ENCODE measurements around the gene TGM2.
"Not testable (repeated sequence)": the region's sequence is repeated elsewhere in the genome, so short reads cannot be mapped to it uniquely, and the experiment has no call there.

TGM2 gene

DNA sequence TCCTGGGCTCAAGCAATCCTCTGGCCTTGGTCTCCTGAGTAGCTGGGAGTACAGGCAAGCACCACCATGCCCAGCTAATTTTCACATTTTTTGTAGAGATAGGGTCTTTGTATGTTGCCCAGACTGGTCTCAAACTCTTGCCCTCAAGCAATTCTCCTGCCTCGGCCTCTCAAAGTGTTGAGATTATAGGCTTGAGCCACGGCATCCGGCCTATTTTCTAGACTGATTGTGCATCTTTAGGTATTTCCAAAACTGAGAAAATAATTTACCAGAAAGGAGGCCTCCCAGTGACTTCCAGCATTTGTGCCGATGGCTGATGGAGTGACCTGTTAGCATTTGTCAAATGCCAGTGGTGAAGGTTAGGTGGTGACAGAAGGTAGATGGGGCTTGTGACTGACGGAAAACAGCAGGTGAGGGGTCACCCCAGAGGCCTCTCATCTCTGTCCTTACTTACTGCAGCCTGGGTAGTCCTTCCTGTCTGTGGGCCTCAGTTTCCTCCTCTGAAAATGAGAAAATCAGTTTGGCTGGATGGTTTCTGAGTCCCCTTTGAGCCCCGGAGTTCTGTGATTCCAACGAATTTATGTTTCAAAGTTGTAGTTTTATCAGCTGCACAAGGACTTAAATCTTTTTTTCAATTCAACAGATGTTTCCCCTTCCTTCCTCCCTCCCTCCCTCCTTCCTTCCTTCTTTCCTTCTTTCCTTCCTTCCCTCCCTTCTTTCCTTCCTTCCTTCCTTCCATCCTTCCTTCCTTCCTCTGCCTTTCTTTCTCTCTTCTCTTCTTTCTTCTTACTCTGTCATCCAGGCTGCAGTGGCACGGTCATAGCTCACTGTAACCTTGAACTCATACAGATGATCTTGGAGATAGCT is 53.5 kb downstream of the TGM2 start:
- DNase-seq: no peak

DNA sequence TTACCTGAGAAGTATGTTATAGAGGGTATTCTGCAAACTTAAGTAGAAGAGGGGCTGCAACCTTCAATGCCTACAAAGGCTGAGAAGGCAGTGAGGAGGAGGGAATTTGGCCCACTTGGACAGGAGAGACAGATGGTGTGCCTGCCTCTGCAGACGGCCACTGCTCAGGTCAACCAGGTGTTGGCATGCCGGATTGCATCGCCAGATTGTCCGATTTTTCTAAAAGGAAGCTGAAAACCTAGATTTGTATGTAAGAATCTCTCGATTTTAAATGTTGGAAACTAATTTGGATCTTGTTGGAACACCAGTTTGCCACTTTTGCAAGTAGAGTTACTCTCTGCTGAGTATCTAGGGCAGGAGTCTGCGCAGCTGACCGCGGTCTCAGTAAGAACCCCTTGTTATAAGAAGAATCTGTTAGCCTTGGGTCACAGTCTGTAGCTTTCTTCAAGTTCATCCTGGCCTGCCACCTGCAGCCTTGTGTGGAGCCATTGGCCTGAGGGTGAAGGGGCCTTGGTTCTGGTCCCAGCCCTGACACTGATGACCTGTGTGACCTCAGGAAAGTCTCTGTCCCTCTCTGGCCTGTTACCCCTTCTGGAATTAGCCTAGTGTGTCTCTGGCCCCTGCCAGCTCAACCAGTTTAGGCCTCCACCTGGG is 54.4 kb downstream of the TGM2 start:
- DNase-seq: no peak

DNA sequence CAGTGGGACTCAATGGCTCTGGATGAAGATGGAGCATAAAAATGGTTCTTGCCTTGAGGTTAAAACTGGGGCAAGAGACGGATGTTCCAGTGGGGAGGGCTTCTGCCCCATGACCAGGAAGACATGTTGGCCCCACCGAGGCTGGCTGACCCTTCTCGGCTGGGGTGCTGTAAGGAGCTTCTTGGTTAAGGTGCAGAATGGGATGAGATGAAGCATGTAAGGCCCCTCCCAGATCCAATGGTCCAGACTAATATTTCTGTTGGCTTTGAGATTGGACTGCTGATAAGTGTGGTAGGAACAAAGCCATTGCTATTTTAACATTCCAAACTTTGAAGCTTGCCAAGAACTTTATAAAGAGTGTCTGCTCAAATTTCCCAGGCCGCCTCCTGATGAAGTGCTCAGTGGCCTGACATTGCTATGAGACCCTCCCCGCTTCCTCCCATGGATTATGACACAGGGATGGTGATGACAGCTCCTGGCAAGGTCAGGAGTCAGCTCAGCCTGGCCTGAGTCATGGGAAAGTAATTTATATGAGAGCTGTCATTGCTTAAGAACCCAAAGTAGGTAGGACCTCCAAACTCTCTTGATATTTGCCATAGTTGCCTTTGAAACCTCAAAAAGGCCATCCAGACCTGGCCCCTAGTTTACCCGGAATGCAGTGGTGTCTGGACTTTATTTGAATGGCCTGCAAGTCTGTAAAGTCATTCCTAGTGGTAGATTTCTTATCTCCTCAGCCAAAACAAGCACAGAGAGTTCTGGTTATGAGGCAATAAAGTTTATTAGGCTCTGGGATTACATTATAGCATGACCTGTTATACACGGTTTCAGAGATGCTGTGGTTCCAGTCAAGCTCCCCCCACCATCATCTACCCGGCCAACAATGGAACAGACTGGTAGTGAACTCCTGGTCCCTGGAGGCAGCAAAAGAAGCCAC is 55.2 kb downstream of the TGM2 start:
- no peak for DNase-seq

DNA sequence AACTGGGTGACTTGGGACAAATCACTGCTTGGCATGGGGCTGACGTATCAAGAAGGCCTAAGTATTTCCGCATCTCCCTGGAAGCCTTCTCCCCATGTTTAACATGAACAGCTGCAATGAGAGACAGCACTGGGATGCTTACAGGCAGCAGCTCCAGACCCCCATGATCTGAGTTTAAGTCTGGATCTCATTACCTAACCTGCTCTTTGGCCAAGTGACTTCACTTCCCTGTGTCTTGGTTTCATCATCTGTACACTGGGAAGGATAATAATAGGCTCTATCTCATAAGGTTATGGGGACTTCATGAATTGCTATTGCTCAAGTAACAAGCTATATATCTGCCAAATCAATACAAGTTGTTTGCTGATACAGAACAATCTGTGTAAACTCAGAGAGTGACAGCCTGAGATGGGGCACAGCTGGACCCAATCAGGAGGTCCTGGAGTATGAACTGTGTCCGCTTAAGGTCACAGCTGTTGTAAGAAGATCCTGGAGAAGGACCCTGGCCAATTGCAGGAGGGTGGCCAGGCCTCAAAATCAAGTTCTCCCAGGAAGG is 56.0 kb downstream of the TGM2 start:
- DNase-seq: no peak

DNA sequence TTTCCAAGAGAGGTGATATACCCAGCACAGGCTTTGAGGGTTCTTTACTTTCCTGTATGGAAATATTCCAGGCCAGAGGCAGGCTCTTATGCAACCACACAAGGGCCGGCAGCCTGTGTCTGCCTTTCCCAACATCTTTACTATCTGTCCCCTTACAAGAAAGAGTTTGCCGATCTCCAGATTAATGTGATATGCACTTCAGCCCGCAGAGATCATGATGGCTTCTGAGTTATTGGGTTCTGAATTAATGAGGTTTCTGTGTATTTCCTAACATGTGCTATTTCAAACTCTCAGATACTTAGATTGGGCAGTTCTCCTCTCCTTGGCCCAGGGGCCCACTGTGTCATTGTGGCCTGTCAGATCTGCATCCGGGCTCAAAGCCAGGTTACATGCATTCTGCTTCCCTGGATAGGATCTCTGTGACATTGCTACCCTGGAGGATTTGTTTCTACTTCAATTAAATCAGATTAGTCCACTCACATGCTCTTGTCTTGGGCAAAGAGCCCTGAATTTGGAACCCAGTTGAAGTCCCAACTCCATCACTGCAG is 56.6 kb downstream of the TGM2 start:
- no peak for DNase-seq

DNA sequence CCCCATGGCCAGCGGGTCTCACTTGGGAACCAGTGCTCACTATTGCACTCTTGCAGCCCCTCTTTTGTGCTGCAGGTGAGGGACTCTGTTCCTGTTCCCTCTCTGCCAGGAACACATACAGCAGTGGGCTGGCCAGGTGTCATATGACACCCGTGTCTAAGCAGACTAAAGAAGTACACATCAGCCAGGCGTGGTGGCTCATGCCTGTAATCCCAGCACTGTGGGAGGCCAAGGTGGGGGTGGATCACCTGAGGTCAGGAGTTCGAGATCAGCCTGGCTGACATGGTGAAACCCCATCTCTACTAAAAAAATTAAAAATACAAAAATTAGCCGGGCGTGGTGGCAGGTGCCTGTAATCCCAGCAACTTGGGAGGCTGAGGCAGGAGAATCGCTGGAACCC is 57.2 kb downstream of the TGM2 start:
- DNase-seq: not testable (repeated sequence)

DNA sequence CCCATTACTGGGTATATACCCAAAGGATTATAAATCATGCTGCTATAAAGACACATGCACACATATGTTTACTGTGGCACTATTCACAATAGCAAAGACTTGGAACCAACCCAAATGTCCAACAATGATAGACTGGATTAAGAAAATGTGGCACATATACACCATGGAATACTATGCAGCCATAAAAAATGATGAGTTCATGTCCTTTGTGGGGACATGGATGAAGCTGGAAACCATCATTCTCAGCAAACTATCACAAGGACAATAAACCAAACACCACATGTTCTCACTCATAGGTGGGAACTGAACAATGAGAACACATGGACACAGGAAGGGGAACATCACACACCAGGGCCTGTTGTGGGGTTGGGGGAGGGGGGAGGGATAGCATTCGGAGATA is 57.7 kb downstream of the TGM2 start:
- not testable (repeated sequence) for DNase-seq

DNA sequence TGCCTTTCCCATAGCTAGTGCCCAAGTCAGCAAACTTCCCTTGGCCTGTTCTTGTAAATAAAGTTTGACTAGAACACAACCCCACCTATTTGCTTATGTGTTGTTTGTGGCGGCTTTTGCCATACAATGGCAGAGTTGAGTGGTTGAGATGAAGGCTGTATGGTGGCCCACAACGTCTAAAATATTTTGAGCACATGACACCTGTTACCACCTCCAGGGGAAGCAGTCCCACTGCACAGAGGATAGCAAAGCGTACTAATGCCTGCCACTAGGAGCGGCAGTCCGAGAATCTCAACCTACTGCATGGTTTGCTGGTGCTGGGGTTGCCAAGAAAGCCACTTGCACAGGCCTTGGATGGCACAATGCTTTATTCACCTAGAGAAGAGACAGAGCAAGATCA is 58.6 kb downstream of the TGM2 start:
- no peak for DNase-seq

DNA sequence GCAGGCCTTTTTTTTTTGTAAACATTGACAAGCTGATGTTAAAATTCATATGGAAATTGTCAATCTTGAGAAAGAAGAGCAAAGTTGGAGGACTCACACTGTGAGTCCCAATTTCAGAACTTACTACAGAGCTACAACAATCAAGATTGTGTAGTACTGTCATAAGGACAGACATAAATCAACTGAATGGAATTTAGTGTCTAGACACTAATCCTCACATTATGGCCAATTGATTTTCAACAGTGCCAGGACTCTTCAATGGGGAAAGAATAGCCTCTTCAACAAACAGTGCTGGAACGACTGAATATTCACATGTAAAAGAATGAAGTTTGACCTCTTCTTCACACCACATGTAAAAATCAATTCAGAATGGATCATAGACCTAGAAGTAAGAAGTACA is 60.8 kb downstream of the TGM2 start:
- no peak for DNase-seq

DNA sequence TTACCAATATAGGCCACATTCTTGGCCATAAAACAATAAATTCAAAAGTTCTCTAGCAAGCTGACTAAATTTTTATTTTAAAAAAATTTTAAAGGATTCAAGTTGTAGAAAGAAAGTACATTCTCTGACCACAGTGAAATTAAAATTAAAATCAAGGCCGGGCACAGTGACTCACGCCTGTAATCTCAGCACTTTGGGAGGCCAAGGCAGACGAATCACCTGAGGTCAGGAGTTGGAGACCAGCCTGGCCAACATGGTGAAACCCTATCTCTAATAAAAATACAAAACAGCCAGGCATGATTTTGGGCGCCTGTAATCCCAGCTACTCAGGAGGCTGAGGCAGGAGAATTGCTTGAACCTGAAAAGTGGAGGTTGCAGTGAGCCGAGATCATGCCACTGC is 62.9 kb downstream of the TGM2 start:
- not testable (repeated sequence) for DNase-seq

DNA sequence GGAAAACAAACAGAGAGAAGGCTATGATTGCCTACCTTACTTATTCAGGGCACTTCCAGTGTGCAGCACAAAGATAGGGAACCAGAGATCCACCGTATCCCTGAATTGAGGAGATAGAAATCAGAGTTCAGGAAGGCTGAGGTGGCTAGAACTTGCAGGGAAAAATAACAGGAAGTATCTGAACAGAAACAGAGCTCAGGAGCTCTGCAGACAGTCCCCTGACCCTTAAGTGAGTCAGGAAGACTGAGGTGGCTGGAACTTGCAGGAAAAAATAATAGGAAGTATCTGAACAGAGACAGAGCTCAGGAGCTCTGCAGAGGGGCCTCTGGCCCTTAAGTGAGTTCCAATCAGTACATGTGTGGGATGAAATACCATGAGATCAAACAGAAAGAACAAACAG is 66.1 kb downstream of the TGM2 start:
- DNase-seq: no peak

DNA sequence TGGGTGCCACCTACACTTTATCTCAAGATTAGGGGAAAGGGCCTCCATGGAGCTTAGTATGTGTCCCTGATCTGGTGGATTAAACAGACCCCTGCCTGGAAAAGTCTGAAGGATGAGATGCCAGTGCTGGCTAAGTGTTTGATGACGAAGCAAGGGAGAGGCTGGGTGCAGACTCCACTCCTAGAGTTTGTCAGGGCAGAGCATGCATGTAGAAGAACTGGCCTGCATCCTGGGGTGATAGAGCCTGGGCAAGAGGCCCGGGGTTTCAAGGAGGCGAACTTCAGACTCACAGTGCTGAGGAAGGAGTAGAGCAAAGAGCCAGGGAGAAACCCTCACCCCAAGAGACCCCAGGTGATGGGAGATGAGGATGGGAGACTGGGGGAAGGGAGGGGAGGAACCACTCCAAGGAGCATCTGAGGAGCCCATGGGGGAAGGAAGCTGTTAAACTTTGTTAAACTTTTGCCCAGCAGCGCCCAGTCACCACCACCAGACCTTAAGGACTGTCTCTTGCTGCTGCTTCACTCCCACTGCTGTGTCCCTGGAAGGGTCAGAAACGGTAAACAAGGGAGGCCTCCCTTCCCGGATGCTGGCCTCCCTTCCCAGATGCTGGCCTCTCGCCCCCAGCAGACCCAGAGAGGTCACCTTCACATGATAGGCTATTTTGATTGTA is 69.9 kb downstream of the TGM2 start:
- DNase-seq: no peak

DNA sequence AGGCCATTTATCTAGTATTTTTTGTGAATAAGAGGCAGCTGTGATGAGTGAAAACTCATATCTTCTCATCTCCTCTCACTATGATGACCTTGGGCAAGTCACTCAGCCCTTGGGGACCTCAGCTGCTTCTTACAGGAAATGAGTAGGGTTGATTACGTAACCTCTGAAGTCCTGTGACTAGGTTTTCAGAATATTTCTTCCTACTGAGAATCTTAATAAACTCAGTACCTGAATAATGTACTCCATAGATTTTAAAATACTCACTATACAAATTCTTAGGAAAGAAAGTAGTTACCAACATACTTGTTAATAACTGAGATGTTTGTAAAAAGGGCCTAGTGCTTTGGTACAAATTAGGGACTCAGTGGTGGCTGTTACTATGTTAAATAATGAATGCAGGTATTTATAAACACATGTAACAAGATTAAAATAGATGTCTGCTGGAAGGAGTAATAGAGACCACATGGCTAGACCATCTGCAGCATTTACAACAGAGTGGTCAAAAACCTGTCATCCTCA is 70.6 kb downstream of the TGM2 start:
- no peak for DNase-seq

DNA sequence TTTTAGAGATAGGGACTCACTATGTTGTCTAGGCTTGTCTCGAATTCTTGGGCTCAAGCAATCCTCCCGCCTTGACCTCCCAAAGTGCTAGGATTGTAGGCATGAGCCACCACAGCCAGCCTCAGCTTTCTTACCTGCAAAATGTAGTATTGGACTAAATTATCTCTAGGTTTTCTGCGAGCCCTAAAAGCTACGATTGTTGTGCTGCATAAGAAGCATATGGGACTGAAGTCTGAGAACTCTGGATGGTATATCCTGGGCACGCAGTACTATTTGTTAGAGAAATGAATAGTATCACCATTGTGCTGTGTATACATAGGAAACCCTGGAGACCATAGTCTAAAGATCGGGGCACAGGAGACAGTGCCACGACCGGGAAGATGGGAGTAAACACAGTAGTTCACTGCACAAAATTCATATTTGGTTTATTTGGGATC is 71.4 kb downstream of the TGM2 start:
- no peak for DNase-seq

DNA sequence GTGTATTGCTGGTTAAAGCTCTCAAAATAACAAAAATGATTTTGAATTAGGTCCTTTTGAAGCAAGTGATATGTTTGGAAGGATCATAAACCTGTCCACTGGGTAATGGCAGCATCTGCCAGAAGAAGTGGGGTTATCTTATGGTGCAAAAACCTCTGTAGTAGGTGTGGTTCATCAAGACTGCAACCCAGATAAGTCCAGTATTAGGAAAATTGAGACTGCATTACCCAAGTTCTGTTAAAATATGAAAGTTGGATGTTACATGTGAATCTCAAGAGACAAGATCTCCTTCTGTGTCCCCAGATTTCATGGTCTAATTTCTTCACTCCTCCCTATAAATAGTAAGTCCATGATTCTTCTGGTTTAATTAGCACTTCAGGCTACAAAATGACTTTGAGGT is 72.2 kb downstream of the TGM2 start:
- DNase-seq: no peak

DNA sequence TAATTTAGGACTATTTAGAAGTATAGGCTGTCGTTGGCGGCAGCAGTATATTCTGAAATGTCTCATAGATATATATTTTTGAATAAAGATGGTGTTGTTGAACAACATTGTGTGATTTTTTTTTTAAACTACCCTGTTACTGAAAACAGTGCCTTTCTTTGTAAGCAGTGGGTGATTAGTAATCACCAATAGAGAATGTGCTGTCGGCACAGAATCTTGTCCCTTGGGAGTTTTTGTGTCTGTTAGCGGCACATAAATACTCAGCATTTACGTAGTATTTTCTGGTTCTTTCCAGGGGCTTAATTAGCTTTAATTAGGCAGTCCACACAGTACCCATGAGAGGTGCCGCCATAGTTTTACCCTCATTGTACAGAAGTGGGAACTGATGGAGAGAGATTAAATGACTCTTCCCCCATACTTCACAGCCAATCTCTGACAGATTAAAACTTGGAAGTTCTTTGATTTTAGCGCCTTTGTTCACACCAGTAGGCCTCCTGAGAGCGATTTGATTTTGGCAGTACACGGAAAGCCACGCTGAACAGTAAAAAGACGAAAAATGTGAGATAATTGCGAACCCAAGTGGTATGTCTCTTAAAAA is 72.7 kb downstream of the TGM2 start:
- DNase-seq: no peak

DNA sequence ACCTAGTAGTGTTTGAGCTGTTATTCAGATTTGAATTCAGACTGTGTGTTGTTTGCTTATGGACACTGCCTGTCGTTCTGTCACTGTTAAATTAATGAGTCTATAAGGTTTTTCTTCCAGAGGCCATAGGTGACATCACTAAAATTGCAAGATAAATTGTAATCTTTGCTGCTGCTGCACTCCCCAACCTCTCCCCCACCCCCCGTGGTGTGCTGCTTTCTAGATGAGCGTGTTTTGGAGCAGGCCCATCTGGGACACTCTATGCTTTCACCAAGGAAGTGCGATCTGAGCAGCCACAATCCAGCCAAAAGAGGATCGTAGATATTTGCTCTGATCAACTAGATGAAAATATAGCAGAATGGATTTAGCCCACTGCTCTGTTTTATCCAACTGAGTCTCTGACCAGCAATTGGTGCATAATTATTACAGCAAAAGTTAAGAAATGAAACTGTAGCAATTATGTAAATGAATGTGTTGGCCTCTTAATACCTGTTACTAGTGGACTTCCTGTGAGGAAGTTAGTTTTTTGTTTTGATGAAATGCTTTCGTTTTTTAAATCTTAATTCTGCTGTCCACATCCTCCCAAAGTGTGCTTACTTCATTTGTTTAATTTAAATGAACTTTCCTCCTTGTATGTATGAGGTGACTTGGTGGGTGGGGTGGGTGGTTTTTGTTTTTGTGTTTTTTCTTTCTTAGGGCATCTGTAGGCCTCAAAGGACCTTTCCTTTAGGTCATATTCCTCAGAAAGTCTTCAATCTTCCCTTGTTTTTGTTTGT is 73.4 kb downstream of the TGM2 start:
- DNase-seq: no peak

DNA sequence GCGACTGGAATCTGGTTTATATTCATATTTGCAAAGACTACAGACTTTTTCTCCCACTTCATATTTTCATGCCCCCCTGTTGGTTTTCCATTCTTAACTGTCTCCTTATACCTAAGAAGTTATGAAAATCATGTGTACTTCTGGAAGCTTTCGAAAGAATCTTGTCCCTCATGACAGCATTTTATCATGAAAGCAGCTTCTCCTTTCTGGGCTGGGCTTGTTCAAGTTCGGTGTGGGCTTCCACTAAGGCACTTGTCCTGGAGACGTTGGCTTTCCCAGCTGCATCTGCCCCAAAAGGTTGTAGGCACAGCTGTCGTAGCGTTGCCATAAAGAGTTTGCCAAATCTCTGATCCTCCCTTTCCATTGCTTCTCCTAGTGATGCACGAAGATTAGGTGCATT is 75.0 kb downstream of the TGM2 start:
- no peak for DNase-seq

DNA sequence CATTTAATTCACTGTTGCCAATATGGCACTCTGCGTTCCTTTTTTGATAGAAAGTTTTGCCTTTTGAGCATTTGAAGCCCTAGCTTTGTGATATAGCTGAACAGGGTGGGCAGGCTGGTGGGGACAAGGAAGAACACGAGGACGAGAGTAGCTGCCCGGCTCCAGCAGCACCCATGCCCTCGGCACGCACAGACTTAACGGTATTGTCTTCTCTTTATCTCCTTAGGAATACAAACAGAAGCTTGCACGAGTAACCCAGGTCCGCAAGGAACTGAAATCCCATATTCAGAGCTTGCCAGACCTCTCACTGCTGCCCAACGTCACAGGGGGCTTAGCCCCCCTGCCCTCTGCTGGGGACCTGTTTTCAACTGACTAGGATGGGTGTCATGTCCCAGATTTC is 75.6 kb downstream of the TGM2 start:
- no peak for DNase-seq

DNA sequence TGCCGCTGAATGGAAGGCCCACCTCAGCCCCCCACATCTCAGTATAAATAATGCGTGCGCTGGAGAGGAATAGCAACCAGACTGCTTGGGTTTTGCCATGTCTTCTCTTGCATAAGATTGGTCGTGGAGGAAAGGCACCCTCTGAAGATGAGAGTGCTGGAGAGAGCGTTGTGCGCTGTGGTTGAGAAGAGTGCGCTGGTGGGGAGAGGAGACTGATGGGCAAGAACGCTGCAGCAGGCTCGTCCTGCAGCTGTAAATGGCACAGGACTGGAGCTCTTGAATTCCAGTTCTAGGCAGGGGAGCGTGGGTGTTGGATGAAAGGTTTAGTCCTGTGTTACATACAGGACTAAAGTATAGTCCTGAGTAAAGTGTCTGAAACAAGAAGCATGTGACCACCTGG is 80.0 kb downstream of the TGM2 start:
- DNase-seq: peak; percentile 7
